HepG2 (cell line): ENCODE data around the gene KCNK2.

Source experiments
- PHB2 ChIP-seq: fragments of 450-650 bp; IDR thresholded peaks from 2 replicates; pipeline ENCODE4 v1.6.1; 2018; ENCODE audit not compliant: partially characterized antibody
- POLR2AphosphoS5 ChIP-seq: IDR thresholded peaks from 2 replicates; pipeline ENCODE4 v1.6.1; 2012; ENCODE audit warnings: low read depth, low read length

DNA sequence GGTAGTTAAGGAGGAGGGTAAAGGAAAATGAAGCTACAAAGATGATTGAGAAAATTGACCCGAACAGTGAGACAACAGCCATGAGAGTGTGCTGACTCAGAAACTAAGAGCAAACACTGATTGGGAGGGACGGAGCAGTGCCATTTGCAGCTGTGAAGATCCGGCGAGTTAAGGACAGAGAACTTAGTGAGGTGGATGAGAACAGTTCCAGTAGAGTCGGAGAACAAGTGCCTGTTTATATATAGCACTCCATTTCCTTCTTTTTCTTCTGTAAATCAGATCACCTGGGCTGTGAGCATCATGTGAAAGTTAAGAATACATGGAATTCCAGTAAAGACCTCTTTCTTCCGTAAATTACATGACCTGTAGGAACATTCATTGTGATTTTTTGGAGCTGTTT, 145.7 kb downstream of the KCNK2 start:
- TF ChIP-seq PHB2 (no peak), POLR2AphosphoS5 (no peak)
